Naive thymus-derived CD4-positive, alpha-beta T cell (primary cell): ENCODE results near the gene TC2N. TPM values are rescaled to one million over a fixed set of nuclear protein-coding genes. Genes with fewer than 3 reads are reported as not detected.

ENCODE experiments used
- ATAC-seq: fragments of 150-1000 bp; cut with Tn5 transposase; 2 replicates; pipeline ENCODE4 v1.10.0; 2021; ENCODE audit warnings: mild to moderate bottlenecking, moderate library complexity
- CTCF ChIA-PET: fragments of 350-600 bp; sonication (Branson Sonifier 250); formaldehyde crosslinking; loops from one replicate; lab custom pipeline; 2021; ENCODE audit warnings: antibody characterized with exemption; lab: Charles Lee
- POLR2A ChIA-PET: fragments of 350-600 bp; sonication (Branson Sonifier 250); formaldehyde crosslinking; loops from one replicate; lab custom pipeline; 2021; ENCODE audit warnings: antibody characterized with exemption, inconsistent platforms; lab: Charles Lee
- DNase-seq, 9 donors: peaks; one replicate each; pipeline versions ENCODE4 v3.0.0 to v3.0.0-alpha.2; 2020 to 2022; ENCODE audit warnings: mixed read lengths in 1 of 9
- H3K27ac ChIP-seq: one replicate; pipeline ENCODE4 v1.7.0; 2013; ENCODE audit warnings: mild to moderate bottlenecking, low read depth, low read length, moderate library complexity
- H3K27me3 ChIP-seq, 2 donors: one replicate each; pipeline ENCODE4 v1.7.0; 2013; ENCODE audit warnings: low read length in 2 of 2, mild to moderate bottlenecking in 2 of 2, moderate library complexity in 2 of 2; ENCODE audit not compliant: control insufficient read depth in 2 of 2, insufficient read depth in 2 of 2
- H3K36me3 ChIP-seq, 3 experiments: 1 replicate in 2 of 3; 2 replicates in 1 of 3; pipeline ENCODE4 v1.7.0; 2013; ENCODE audit warnings: low read length in 3 of 3, mild to moderate bottlenecking in 3 of 3, moderate library complexity in 1 of 3; ENCODE audit not compliant: insufficient read depth in 3 of 3, control insufficient read depth in 2 of 3
- H3K4me1 ChIP-seq, 2 donors: one replicate each; pipeline ENCODE4 v1.7.0; 2013; ENCODE audit warnings: low read length in 2 of 2, mild to moderate bottlenecking in 2 of 2, moderate library complexity in 1 of 2; ENCODE audit not compliant: control insufficient read depth in 2 of 2, insufficient read depth in 2 of 2
- H3K4me3 ChIP-seq: 2 replicates; pipeline ENCODE4 v1.7.0; 2013; ENCODE audit warnings: mild to moderate bottlenecking, low read length
- H3K9me3 ChIP-seq, 3 experiments: 1 replicate in 2 of 3; 2 replicates in 1 of 3; pipeline ENCODE4 v1.7.0; 2013; ENCODE audit warnings: low read length in 3 of 3; ENCODE audit not compliant: control insufficient read depth in 2 of 3
- H3K27ac Mint-ChIP-seq, 9 donors: one replicate each; pipeline ENCODE4 v1.8.0; 2020 to 2022; ENCODE audit warnings: mixed read lengths in 9 of 9, mild to moderate bottlenecking in 8 of 9, moderate library complexity in 5 of 9, inconsistent platforms in 2 of 9
- H3K27me3 Mint-ChIP-seq, 5 donors: one replicate each; pipeline ENCODE4 v1.8.0; 2021 to 2022; ENCODE audit warnings: mixed read lengths in 5 of 5, mild to moderate bottlenecking in 1 of 5
- H3K36me3 Mint-ChIP-seq, 5 donors: one replicate each; pipeline ENCODE4 v1.8.0; 2020 to 2022; ENCODE audit warnings: mixed read lengths in 5 of 5, mild to moderate bottlenecking in 3 of 5, inconsistent platforms in 1 of 5
- H3K4me1 Mint-ChIP-seq, 7 donors: one replicate each; pipeline ENCODE4 v1.8.0; 2020 to 2022; ENCODE audit warnings: mixed read lengths in 7 of 7, mild to moderate bottlenecking in 3 of 7, inconsistent platforms in 1 of 7
- H3K4me3 Mint-ChIP-seq, 10 donors: one replicate each; pipeline ENCODE4 v1.8.0; 2020 to 2022; ENCODE audit warnings: mild to moderate bottlenecking in 10 of 10, mixed read lengths in 10 of 10, moderate library complexity in 6 of 10, inconsistent platforms in 2 of 10
- H3K9me3 Mint-ChIP-seq, 11 donors: one replicate each; pipeline ENCODE4 v1.8.0; 2020 to 2022; ENCODE audit warnings: mixed read lengths in 11 of 11, mild to moderate bottlenecking in 4 of 11, inconsistent platforms in 1 of 11, moderate library complexity in 1 of 11
- intact Hi-C, 2 donors: fragments of 100-400 bp; cut with micrococcal nuclease; formaldehyde crosslinking; loops; one replicate each; pipeline ENCODE4 v1.15.1; 2023
- polyA plus RNA-seq, 2 donors: library from polyadenylated mRNA; unstranded; fragments of 300-500 nt; fragmentation: Illumina TruSeq; gene quantifications; one replicate each; pipeline ENCODE4 v1.2.3, GENCODE V29; 2021
- total RNA-seq, 6 experiments: library from RNA in 5 of 6; stranded (reverse) in 5 of 6; gene quantifications; 1 replicate in 5 of 6; 2 replicates in 1 of 6; pipeline ENCODE4 v1.2.3 and lab custom pipeline; 2021 to 2026

TC2N gene
- total and polyA plus RNA-seq, 7 experiments from 2014 or later, result 158 to 301 (median 193) TPM

DNA sequence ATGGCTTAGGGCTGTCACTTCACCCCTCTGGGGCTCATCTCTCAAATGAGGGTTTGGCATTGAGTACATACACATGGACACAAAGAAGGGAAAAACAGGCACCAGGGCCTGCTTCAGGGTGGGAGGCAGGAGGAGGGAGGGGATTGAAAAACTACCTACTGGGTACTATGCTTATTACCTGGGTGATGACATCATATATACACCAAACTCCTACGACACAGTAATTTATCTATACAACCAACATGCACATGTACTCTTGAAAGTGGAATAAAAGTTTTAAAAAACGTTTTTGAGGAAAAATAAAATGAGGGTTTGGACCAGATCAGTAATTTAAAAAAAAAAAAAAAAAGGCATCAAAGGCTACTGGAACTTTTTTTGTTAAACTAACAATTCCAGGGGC lies 3.6 kb upstream of the TC2N start:
- Mint-ChIP-seq H3K4me1 (peaks cover 70 to 94% (median 87%) of the 10 kb centered on the region in 7 donors), H3K9me3 (peaks cover 0 to 2% (median 0%) of the 10 kb centered on the region in 11 donors), H3K36me3 (peaks cover 0 to 19% (median 6%) of the 10 kb centered on the region in 5 donors), H3K27me3 (no peaks in the 10 kb centered on the region), H3K4me3 (peak overlapping the region; percentile 72 to 99 (median 88)), H3K27ac (peak overlapping the region; percentile 96 to 100 (median 99))
- DNase-seq (no peak), ATAC-seq (no peak)
- intact Hi-C loops, result loop anchor here in 1 of 2 donors (5.0 to 10.0 kb wide), 4 partner anchors 546 to 1489 kb away; no protein-coding TSS in a partner anchor
- peak overlapping the region; percentile 91 for H3K27ac ChIP-seq
- H3K27me3 ChIP-seq, result no peaks in the 10 kb centered on the region
- POLR2A ChIA-PET, result interaction anchor here (0.7 to 7.5 kb wide), 6 partner anchors 9 to 40 kb away, joined by 3 to 245 read pairs (median 36); no protein-coding TSS in a partner anchor
- no peaks in the 10 kb centered on the region for H3K9me3 ChIP-seq
- peak overlapping the region; percentile 56 for H3K4me3 ChIP-seq
- CTCF ChIA-PET, result no interaction called here
- H3K36me3 ChIP-seq, result no peaks in the 10 kb centered on the region
- H3K4me1 ChIP-seq, result peaks cover 77 to 80% of the 10 kb centered on the region in 2 donors

DNA sequence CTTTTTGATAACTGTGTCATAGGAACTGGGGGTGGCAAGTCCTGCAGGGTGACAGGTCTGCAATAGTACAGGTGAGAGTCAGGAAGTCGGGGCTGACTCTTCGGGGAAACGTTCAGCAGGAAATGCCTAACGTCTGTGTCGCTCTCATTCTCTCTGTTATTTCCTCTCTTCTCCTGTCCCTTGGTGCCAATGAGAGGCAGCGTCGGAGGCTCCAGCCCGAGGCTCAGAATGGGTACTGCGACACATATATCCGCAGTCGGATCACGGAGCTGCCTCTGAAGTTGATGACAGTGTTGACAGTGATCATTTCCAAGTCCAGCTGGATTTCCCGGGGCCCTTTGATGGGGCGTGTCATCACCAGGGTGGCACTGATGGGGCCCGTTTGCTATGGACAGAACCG lies 2.7 kb upstream of the TC2N start:
- H3K27me3 ChIP-seq, result no peaks in the 10 kb centered on the region
- H3K27ac Mint-ChIP-seq, result peak overlapping the region; percentile 96 to 100 (median 99)
- H3K4me1 ChIP-seq, result peaks cover 70 to 71% of the 10 kb centered on the region in 2 donors
- CTCF ChIA-PET, result interaction anchor here (0.8 to 1.1 kb wide), 2 partner anchors 28 to 41 kb away, joined by 3 read pairs; no protein-coding TSS in a partner anchor
- ATAC-seq (peak; percentile 68), DNase-seq (peak; percentile 34 to 90 (median 85))
- no peaks in the 10 kb centered on the region for H3K36me3 ChIP-seq
- H3K9me3 ChIP-seq, result no peaks in the 10 kb centered on the region
- intact Hi-C loops, result loop anchor here in 1 of 2 donors (5.0 to 10.0 kb wide), 4 partner anchors 545 to 1488 kb away; no protein-coding TSS in a partner anchor
- H3K4me1 Mint-ChIP-seq, result peaks cover 65 to 88% (median 78%) of the 10 kb centered on the region in 7 donors
- H3K27ac ChIP-seq, result peak overlapping the region; percentile 91
- H3K4me3 Mint-ChIP-seq, result peak overlapping the region; percentile 72 to 99 (median 88)
- H3K9me3 Mint-ChIP-seq, result peaks cover 0 to 2% (median 0%) of the 10 kb centered on the region in 11 donors
- peak overlapping the region; percentile 43 for H3K4me3 ChIP-seq
- peaks cover 0 to 20% (median 9%) of the 10 kb centered on the region in 5 donors for H3K36me3 Mint-ChIP-seq
- no peaks in the 10 kb centered on the region for H3K27me3 Mint-ChIP-seq
- POLR2A ChIA-PET, result interaction anchor here (0.6 to 4.6 kb wide), 14 partner anchors 9 to 468 kb away, joined by 3 to 71 read pairs (median 5); no protein-coding TSS in a partner anchor

DNA sequence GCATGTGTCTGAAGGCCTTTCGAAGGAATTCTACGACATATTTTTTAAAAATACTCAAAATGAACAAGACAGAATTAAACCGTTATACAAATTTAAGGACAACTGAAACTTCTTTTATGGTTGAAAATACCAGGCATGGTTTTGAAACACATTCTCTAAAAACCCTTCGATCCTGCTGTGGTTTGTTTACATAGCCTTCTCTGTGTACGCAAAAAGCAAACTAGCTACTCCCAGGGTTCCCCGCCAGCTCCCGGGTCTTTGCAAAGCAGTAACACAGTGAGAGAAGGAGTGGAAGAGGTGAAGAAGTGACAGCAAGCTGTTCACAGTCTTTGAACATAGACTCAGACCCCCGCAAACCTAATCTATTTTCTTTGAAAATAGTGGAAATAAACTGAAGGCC lies 2.2 kb upstream of the TC2N start:
- peaks cover 0 to 23% (median 9%) of the 10 kb centered on the region in 5 donors for H3K36me3 Mint-ChIP-seq
- H3K27me3 Mint-ChIP-seq, result no peaks in the 10 kb centered on the region
- POLR2A ChIA-PET, result interaction anchor here (0.5 to 4.6 kb wide), 18 partner anchors 8 to 757 kb away, joined by 3 to 71 read pairs (median 4); no protein-coding TSS in a partner anchor
- H3K4me3 Mint-ChIP-seq, result peak overlapping the region; percentile 72 to 99 (median 88)
- peak overlapping the region; percentile 96 to 100 (median 99) for H3K27ac Mint-ChIP-seq
- H3K27me3 ChIP-seq, result no peaks in the 10 kb centered on the region
- peaks cover 66% of the 10 kb centered on the region in 2 donors for H3K4me1 ChIP-seq
- H3K9me3 Mint-ChIP-seq, result peaks cover 0 to 2% (median 0%) of the 10 kb centered on the region in 11 donors
- ATAC-seq (no peak), DNase-seq (no peak)
- CTCF ChIA-PET, result interaction anchor here (0.6 to 1.1 kb wide), 3 partner anchors 27 to 451 kb away, joined by 3 to 5 read pairs (median 3); no protein-coding TSS in a partner anchor
- intact Hi-C loops, result loop anchor here in 1 of 2 donors (10.0 kb wide), 1 partner anchor 545 kb away; no protein-coding TSS in a partner anchor
- H3K4me3 ChIP-seq, result peak overlapping the region; percentile 43
- H3K4me1 Mint-ChIP-seq, result peaks cover 64 to 86% (median 74%) of the 10 kb centered on the region in 7 donors
- no peaks in the 10 kb centered on the region for H3K36me3 ChIP-seq
- no peaks in the 10 kb centered on the region for H3K9me3 ChIP-seq
- peak overlapping the region; percentile 91 for H3K27ac ChIP-seq

DNA sequence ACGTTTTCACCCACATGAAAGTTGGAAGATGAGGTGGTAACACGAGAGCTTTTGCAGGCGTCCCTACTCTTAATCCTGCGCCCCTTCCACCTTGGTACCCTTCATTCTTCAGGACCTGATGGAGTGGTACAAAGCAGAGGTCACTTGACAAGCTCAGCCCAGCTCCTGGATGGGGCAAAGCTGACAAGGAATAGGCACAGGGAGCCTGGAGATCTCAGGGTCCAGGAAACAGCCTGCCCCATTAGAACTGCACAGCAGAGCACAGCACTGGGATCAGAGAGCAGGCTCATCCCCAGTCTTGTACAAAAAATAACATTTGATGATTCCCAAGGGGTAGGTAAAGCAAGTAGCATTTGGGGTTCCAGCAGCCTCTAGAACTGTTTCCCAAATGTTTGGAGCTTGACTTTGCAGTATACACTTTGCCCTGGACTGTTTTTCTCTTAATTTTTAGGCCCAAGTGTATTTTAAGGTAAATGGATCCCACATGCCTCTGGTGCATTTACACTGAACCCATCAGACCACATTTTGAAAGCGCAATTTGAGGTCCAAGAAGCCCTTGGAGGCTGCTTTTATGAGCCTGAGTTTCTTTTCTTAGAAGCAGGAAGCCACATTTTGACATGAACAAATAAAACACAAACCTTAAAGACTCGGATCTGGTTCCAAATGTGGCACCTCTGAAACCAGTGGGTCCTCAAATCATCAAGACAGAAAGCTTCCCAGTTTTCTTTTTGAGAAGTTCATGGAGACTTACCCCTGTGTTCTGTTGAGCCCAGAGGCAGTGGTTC lies 633 bp downstream of the TC2N start:
- H3K27me3 Mint-ChIP-seq, result no peaks in the 10 kb centered on the region
- H3K27ac Mint-ChIP-seq, result peak overlapping the region; percentile 96 to 100 (median 99)
- H3K4me3 Mint-ChIP-seq, result peak overlapping the region; percentile 83 to 99 (median 96)
- H3K36me3 Mint-ChIP-seq, result peaks cover 0 to 41% (median 24%) of the 10 kb centered on the region in 5 donors
- ATAC-seq, result peak; percentile 1
- Histone ChIP-seq H3K4me3 (peak overlapping the region; percentile 88), H3K4me1 (peaks cover 65 to 68% of the 10 kb centered on the region in 2 donors), H3K9me3 (no peaks in the 10 kb centered on the region), H3K27me3 (no peaks in the 10 kb centered on the region), H3K27ac (peak overlapping the region; percentile 91), H3K36me3 (peaks cover 0 to 4% (median 0%) of the 10 kb centered on the region in 3 experiments)
- peaks cover 0 to 2% (median 0%) of the 10 kb centered on the region in 11 donors for H3K9me3 Mint-ChIP-seq
- peaks cover 55 to 84% (median 70%) of the 10 kb centered on the region in 7 donors for H3K4me1 Mint-ChIP-seq
- DNase-seq, result peak in 3 of 9 donors; percentile 29 to 44 (median 35)
- ChIA-PET POLR2A (interaction anchor here (0.6 to 4.6 kb wide), 29 partner anchors 8 to 620 kb away, joined by 3 to 71 read pairs (median 6); partner anchors contain the start of genes PPP4R3A and TRIP11), CTCF (interaction anchor here (0.6 to 2.0 kb wide), 5 partner anchors 9 to 771 kb away, joined by 3 to 7 read pairs (median 4); no protein-coding TSS in a partner anchor)
- intact Hi-C loops, result loop anchor here (1.0 to 10.0 kb wide), 8 partner anchors 8 to 1484 kb away; no protein-coding TSS in a partner anchor

GRCh38 chr14:91866061-91866460 lies 1.3 kb downstream of the TC2N start:
- peaks cover 3 to 47% (median 28%) of the 10 kb centered on the region in 5 donors for H3K36me3 Mint-ChIP-seq
- H3K27ac ChIP-seq, result peak overlapping the region; percentile 91
- POLR2A ChIA-PET, result interaction anchor here (0.7 to 4.6 kb wide), 17 partner anchors 9 to 174 kb away, joined by 3 to 71 read pairs (median 9); partner anchors contain the start of gene TRIP11

More at GRCh38 chr14:91866061-91866460, 1.3 kb downstream of the TC2N start:
- ATAC-seq, result no peak
- Mint-ChIP-seq H3K27me3 (no peaks in the 10 kb centered on the region), H3K4me3 (peak overlapping the region; percentile 83 to 99 (median 96)), H3K9me3 (peaks cover 0 to 2% (median 0%) of the 10 kb centered on the region in 11 donors), H3K27ac (peak overlapping the region; percentile 96 to 100 (median 99)), H3K4me1 (peaks cover 55 to 84% (median 70%) of the 10 kb centered on the region in 7 donors)
- intact Hi-C loops, result loop anchor here (2.0 to 10.0 kb wide), 6 partner anchors 13 to 1483 kb away; no protein-coding TSS in a partner anchor
- Histone ChIP-seq H3K36me3 (peaks cover 0 to 4% (median 0%) of the 10 kb centered on the region in 3 experiments), H3K4me3 (peak overlapping the region; percentile 88), H3K4me1 (peaks cover 64 to 67% of the 10 kb centered on the region in 2 donors), H3K27me3 (no peaks in the 10 kb centered on the region), H3K9me3 (no peaks in the 10 kb centered on the region)
- peak in 6 of 9 donors; percentile 29 to 51 (median 34) for DNase-seq
- CTCF ChIA-PET, result interaction anchor here (1.9 kb wide), 1 partner anchor 45 kb away, joined by 7 read pairs; no protein-coding TSS in a partner anchor
